HG02852 (cell line): ENCODE data around the gene KIF26B.
"Not testable (repeated sequence)": the region's sequence is repeated elsewhere in the genome, so short reads cannot be mapped to it uniquely, and the experiment has no call there.

ENCODE experiments used
- ATAC-seq: cut with Tn5 transposase; IDR thresholded peaks from one replicate; pipeline ENCODE4 v1.9.1; 2021; ENCODE audit warnings: mild to moderate bottlenecking, moderate library complexity; ENCODE audit not compliant: unreplicated experiment

KIF26B gene

DNA sequence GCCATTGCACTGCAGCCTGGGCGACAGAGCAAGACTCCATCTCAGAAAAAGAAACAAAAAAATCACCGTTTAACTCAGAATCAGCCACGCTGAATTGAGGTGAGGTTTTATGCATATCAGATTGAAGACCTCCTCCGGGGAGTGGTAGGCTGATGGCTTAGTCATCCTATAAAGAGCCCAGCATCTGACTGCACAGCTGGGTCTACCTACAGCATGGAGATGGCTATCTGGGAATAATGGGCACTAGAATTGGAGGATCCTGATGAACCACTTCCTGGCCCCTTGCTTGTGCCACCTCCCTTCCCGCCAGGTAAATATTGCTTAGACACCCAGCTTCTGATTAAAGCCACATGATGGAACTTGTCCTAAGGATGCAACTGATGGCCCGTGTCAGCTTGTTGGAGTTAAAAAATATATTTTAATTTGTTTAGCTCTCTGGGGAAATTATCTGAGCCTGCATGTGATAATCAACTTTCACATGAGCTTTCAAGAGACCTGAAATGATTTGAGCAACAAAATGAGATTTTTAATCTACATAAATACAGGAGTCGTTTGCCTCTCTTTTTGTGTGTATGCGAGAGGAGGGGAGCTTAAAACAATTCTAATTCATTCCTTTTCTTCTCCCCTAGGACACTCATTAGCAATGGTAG lies 157.2 kb downstream of the KIF26B start:
- ATAC-seq = no peak

- ATAC-seq = no peak
Observed at GRCh38 chr1:245313576-245313975, 158.8 kb downstream of the KIF26B start.

GRCh38 chr1:245316784-245317183 lies 162.0 kb downstream of the KIF26B start:
- ATAC-seq = no peak

DNA sequence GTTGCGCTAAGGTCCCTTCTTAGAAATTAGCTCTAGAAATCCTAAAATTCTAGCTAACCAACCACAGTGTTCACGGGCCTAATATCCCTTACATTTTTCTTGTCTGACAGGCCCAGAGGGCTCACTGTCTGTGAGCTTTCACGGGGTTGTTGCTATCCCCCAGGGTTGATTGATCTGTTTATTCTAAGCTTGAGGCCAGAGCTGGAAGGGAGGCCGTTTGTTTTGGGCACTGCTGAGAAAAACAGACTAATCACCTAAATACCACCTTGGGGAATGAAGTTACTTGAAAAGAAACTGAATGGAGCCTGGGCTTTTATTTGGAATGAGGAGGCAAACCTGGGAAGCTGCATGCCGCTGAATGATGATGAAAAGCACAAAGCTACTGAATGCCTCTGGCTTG lies 162.4 kb downstream of the KIF26B start:
- ATAC-seq = no peak

GRCh38 chr1:245319094-245319493 lies 164.3 kb downstream of the KIF26B start:
- ATAC-seq = no peak

GRCh38 chr1:245322673-245323072 lies 167.9 kb downstream of the KIF26B start:
- no peak for ATAC-seq

GRCh38 chr1:245323765-245324164 lies 169.0 kb downstream of the KIF26B start:
- not testable (repeated sequence) for ATAC-seq

DNA sequence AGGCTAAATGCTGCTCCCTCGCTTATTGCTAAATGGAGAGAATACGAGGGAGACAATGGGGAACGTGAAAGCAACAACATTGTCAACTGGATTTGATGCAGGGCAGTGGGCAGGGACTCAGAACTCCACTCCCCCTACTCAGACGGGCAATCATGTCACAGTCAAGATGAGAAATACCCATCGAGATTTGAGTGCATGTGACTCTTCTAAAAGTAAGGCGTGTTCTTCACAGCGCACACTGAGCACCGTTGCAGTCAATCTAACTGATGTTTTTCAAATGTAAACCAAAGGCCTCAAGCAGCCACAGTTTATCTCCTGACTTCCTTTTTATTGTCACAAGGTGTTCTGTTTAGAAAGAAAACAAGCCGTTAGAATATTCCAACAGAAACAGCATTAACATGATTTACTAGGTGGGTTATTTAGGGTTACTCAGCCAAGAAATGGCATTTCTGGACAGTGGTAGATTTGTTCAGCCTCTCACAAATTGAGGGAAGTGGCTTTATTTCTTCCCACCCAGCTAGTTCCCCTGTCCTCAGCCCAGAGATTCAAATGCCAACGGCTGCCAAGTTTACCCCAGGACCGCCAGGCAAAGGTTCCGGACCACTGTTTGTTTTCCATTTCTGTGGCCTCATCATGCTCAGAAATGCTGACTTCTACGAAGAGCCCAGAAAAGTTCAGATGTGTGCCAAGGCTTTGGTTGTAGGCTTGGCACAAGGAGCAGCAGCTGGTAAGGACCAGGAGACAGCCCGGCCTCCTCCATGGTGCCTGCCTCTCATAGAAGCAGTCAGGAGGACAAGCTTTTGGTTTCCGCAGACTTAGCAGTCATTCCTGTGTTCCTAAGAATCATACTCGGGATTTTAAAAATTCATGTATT lies 171.4 kb downstream of the KIF26B start:
- ATAC-seq = no peak

GRCh38 chr1:245327360-245327759 lies 172.6 kb downstream of the KIF26B start:
- ATAC-seq = no peak

DNA sequence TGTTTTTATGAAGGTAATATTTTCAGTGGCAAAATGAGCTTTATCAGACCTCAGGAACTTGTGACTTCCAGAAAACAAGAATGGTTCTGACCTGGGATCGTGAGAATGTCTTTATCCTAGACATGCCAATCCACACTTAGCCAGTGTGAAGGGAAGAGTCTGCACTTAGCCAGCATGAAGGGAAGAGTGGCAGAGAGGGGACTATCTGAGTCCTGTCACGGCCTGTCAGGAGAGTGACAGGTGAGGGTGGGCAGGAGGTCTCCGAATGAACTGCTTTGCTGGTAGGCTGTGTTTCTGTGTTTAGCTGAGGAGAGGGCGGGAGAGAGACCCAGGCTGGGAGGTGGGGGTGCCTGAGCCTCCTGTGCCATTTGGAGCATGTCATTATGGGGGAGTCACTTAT lies 173.1 kb downstream of the KIF26B start:
- ATAC-seq = no peak

DNA sequence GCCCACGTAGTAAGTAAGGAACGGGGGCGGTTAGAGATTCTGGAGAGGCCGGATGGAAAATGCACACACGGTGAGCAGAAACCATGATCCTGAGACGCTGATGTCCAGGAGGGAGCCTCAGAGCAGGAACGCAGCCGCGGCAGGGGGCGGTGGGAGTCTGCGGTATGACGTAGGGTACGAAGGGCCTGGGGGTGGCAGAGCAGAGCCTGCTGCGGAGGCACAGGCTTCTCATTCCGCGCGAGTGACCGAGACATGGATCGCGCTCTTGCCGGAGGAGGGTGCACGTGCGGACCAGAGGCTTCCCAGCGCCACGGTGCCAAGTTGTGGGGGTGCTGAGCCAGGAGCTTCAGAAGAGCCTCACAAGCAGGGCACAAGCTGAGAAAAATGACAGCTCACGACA lies 176.2 kb downstream of the KIF26B start:
- no peak for ATAC-seq

- no peak for ATAC-seq
Observed at GRCh38 chr1:245332085-245332484, 177.3 kb downstream of the KIF26B start.

DNA sequence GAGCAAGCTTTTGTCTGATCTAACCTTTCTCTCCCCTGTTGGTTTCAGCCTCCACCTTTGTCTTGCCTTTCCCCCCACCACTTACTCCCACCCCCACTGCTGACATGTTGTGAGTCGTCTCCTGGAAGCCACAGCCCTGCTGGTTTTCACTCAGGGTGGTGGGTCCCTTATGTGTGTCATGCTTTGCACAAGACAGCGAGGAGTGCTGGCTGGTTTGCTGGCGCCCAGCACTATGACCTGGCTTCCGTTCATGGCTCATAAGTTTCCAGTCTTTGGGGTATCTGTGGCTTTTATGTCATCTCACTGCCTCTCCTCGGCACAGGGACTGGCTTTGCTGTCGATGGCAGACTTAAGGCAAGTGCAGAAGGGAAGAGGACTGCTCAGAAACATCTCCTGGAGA lies 177.7 kb downstream of the KIF26B start:
- no peak for ATAC-seq

GRCh38 chr1:245334235-245334634 lies 179.4 kb downstream of the KIF26B start:
- no peak for ATAC-seq

GRCh38 chr1:245334827-245335490 lies 180.2 kb downstream of the KIF26B start:
- ATAC-seq = no peak

DNA sequence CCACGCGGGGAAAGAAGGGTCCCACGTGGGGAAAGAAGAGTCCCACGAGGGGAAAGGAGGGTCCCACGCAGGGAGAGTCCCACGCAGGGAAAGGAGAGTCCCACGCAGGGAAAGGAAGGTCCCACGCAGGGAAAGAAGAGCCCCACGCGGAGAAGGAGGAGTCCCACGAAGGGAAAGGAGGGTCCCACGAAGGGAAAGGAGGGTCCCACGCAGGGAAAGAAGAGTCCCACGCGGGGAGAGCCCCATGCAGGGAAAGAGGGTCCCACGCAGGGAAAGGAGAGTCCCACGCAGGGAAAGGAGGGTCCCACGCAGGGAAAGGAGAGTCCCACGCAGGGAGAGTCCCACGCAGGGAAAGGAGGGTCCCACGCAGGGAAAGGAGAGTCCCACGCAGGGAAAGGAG lies 180.9 kb downstream of the KIF26B start:
- not testable (repeated sequence) for ATAC-seq

GRCh38 chr1:245336149-245336983 lies 181.6 kb downstream of the KIF26B start:
- no peak for ATAC-seq

GRCh38 chr1:245336984-245337355 lies 182.2 kb downstream of the KIF26B start:
- ATAC-seq = not testable (repeated sequence)

- ATAC-seq = no peak
Observed at GRCh38 chr1:245337829-245338484, 183.2 kb downstream of the KIF26B start.

- no peak for ATAC-seq
Observed at GRCh38 chr1:245338485-245338877, 183.7 kb downstream of the KIF26B start.
